Transverse colon (tissue), 4 donors: Measurements from ENCODE around the gene SCART1. TPM values are rescaled to one million over a fixed set of nuclear protein-coding genes. Genes with fewer than 3 reads are reported as not detected.
A peak's percentile ranks its signal among the peaks of the same experiment; 100 is the strongest.
"Not testable (repeated sequence)": the region's sequence is repeated elsewhere in the genome, so short reads cannot be mapped to it uniquely, and the experiment has no call there.

Experiments used
- DNase-seq: peaks from one replicate; pipeline ENCODE4 v3.0.0-alpha.2; 2019
- H3K27ac ChIP-seq, 4 donors: fragments of 200-600 bp; sonication (generic); 2 replicates each; pipeline ENCODE4 v1.5.1; 2016 to 2018; ENCODE audit warnings: inconsistent platforms in 4 of 4
- H3K27me3 ChIP-seq: fragments of 200-600 bp; sonication (generic); 2 replicates; pipeline ENCODE4 v1.5.1; 2017; ENCODE audit warnings: inconsistent platforms
- H3K36me3 ChIP-seq, 4 donors: fragments of 200-600 bp; sonication (generic); 2 replicates each; pipeline ENCODE4 v1.5.1; 2017 to 2019; ENCODE audit warnings: inconsistent platforms in 4 of 4
- H3K4me1 ChIP-seq, 4 donors: fragments of 200-600 bp; sonication (generic); 2 replicates each; pipeline ENCODE4 v1.5.1; 2017 to 2020; ENCODE audit warnings: inconsistent platforms in 4 of 4
- H3K4me3 ChIP-seq, 4 donors: fragments of 200-600 bp; sonication (generic); 1 replicate in 1 of 4; 2 replicates in 3 of 4; pipeline versions ENCODE4 v1.5.1 to v1.6.1; 2017 to 2019; ENCODE audit warnings: inconsistent platforms in 4 of 4
- H3K9me3 ChIP-seq, 2 donors: fragments of 200-600 bp; sonication (generic); 2 replicates each; pipeline ENCODE4 v1.5.1; 2017 to 2019; ENCODE audit warnings: inconsistent platforms in 2 of 2
- CTCF ChIP-seq, 5 experiments: fragments of 200-600 bp in 3 of 5; fragments of 450-650 bp in 2 of 5; sonication (generic) in 3 of 5; IDR thresholded peaks; 1 replicate in 2 of 5; 2 replicates in 3 of 5; pipeline ENCODE4 v1.5.1; 2016 to 2017; ENCODE audit warnings: antibody characterized with exemption in 5 of 5, inconsistent platforms in 3 of 5, mild to moderate bottlenecking in 2 of 5, moderate library complexity in 1 of 5
- EP300 ChIP-seq: sonication (generic); formaldehyde crosslinking; IDR thresholded peaks from one replicate; pipeline ENCODE4 v1.6.1; 2017; ENCODE audit warnings: antibody characterized with exemption, low read depth
- POLR2A ChIP-seq: fragments of 450-650 bp; IDR thresholded peaks from one replicate; pipeline ENCODE4 v1.6.1; 2016; ENCODE audit warnings: antibody characterized with exemption, mild to moderate bottlenecking, moderate library complexity
- POLR2AphosphoS5 ChIP-seq, 3 donors: sonication (generic); formaldehyde crosslinking; IDR thresholded peaks; one replicate each; pipeline ENCODE4 v1.6.1; 2016; ENCODE audit warnings: antibody characterized with exemption in 3 of 3
- WGBS, 2 donors: methylation state at CpG; one replicate each; pipeline ENCODE4 v1.1.5; 2018; ENCODE audit warnings: low coverage in 1 of 2; 5-methylcytosine and 5-hydroxymethylcytosine counted together
- in situ Hi-C, 4 donors: fragments of 200-750 bp; cut with MboI; loops; one replicate each; pipeline versions ENCODE4 v1.15.0 to v1.15.1; 2017; ENCODE audit warnings: low sequenced_read_pairs in 3 of 4, low pct_ligation_motif_present in 1 of 4, low pct_unique_long_range_greater_than_20kb in 1 of 4
- intact Hi-C: fragments of 100-400 bp; cut with DNase I; formaldehyde crosslinking; loops from one replicate; pipeline ENCODE4 v1.15.1; 2023; ENCODE audit warnings: low total_unique reads
- total RNA-seq, 4 donors: library from RNA; depleted of rRNA; stranded (reverse); fragments of >200 nt; gene quantifications; one replicate each; pipeline ENCODE4 v1.1.0, GENCODE V29; 2016

Gene SCART1
- total RNA-seq, 4 donors from 2014 or later, result 1.6 to 6.5 (median 3.1) TPM

DNA sequence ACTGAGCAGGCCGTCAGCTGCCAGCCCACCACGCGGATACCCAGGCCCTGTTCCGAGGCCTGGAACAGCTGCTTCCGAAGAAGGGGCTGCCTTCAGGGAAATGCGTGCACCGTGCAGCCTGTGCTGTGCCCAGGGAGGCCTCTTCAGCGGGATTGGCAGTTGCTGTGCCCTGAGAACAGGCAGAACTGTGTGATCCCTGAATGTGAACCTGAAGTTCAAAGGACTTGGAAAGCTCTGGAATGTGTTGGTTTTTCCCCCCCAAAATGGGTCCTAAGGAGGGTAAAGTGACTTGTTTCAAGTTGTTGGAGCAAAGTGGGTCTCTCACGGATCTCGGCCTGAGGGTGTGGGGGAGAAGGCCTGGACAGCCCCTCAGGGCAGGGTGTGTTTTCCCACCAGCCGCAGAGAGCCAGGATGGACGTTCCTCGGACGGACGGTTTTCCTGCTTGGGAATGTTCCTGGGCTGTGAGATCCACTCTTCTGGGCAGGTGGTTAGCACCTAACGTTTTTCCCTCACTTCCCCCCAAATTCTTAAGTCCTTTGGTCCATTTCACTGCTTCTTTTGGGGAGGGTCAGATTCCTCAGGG is 31.4 kb upstream of the SCART1 start:
- WGBS, 2 donors, result 78% methylated on average over 16 of the region's 16 CpGs; no CpG with 5 or more reads in 1 of the 2 donors
- peaks cover 17% of the 10 kb centered on the region for H3K27me3 ChIP-seq
- no peaks in the 10 kb centered on the region for H3K9me3 ChIP-seq
- TF ChIP-seq POLR2A, result no peak
- TF ChIP-seq EP300, result no peak
- no peak for TF ChIP-seq POLR2AphosphoS5 (IDR thresholded peaks at IDR 0.05)
- TF ChIP-seq CTCF (IDR thresholded peaks at IDR 0.05), result no peak
- DNase-seq, result no peak
- no peaks in the 10 kb centered on the region for H3K36me3 ChIP-seq
- intact Hi-C loops (no loop called here), in situ Hi-C loops (no loop called here)
- H3K27ac ChIP-seq, result no peak overlapping the region
- H3K4me3 ChIP-seq, result no peak overlapping the region
- peaks cover 0 to 8% (median 3%) of the 10 kb centered on the region in 4 donors for H3K4me1 ChIP-seq

- Histone ChIP-seq H3K27ac (no peak overlapping the region), H3K36me3 (no peaks in the 10 kb centered on the region), H3K4me3 (peak overlapping the region in 1 of 4 donors; percentile 25), H3K27me3 (peaks cover 17% of the 10 kb centered on the region), H3K9me3 (no peaks in the 10 kb centered on the region), H3K4me1 (peaks cover 0 to 8% (median 3%) of the 10 kb centered on the region in 4 donors)
- WGBS, 2 donors, result 19% methylated on average over 68 of the region's 88 CpGs; no CpG with 5 or more reads in 1 of the 2 donors
- TF ChIP-seq CTCF (IDR thresholded peaks at IDR 0.05) (no peak), EP300 (no peak)
- intact Hi-C loops, result no loop called here
- in situ Hi-C loops, result no loop called here
- DNase-seq, result no peak
These were observed 30.7 kb upstream of the SCART1 start for GRCh38 chr10:133422807-133423771.

DNA sequence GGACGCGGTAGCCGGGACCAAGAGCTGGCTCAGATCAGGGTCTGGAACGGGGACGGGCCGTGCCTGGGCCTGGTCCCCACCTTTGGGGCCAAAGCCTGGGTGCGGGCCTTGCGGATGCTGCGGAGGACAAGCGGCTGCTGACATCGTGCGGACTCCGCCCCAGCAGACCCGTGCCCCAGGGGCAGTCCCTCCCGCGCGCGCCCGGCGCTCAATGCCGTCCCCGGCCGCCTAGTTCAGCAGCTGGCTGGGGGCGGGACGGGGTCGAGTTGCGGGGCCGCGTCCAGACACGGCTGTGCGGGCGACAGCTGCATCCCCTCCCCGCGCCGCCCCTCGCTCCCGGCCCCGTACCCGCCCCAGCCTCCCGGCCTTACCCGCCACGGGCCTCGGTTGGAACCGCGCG is 29.6 kb upstream of the SCART1 start:
- H3K4me1 ChIP-seq, H3K4me3 ChIP-seq, in situ Hi-C loops, H3K27ac ChIP-seq, H3K36me3 ChIP-seq, H3K9me3 ChIP-seq, intact Hi-C loops, DNase-seq: not testable (repeated sequence)
- no CpG with 5 or more reads among the region's 46 CpGs for WGBS, 2 donors
- peaks cover 17% of the 10 kb centered on the region for H3K27me3 ChIP-seq

GRCh38 chr10:133424601-133425000 is 29.1 kb upstream of the SCART1 start, which contains the start of gene SPRN:
Gene SPRN (minus strand): TSS chr10:133424625. CDS start chr10:133423681, 944 bp downstream.
- no CpG with 5 or more reads among the region's 37 CpGs for WGBS, 2 donors
- H3K9me3 ChIP-seq, H3K36me3 ChIP-seq, DNase-seq, in situ Hi-C loops, H3K27ac ChIP-seq, intact Hi-C loops, H3K4me1 ChIP-seq: not testable (repeated sequence)
- H3K27me3 ChIP-seq, result peaks cover 17% of the 10 kb centered on the region
- H3K4me3 ChIP-seq, result peak within 1 kb of the TSS in 1 of 4 donors; percentile 25

DNA sequence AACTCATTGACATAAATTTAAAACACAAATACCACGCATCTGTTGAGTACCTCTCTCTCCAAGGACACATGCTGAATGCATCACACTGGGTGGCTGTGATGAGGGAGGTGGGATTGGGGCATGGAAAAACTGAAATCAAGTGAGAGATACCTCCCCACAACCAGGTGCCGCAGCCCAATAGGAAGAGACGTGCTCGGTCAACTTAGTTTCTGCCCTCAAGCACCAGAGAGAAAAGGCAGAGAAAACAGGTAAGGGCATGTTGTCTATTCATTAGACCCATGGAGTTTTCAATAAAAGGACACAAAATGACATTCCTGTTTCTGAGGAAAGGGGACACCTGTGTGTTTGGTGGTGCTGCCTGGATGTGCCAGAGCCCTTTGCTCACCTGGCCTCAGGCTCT is 24.2 kb upstream of the SCART1 start:
- H3K27ac ChIP-seq, DNase-seq, in situ Hi-C loops, H3K4me1 ChIP-seq, H3K9me3 ChIP-seq, H3K27me3 ChIP-seq, H3K4me3 ChIP-seq, intact Hi-C loops, H3K36me3 ChIP-seq: not testable (repeated sequence)
- WGBS, 2 donors, result 57 to 91% methylated on average over 2 to 4 of the region's 4 CpGs

DNA sequence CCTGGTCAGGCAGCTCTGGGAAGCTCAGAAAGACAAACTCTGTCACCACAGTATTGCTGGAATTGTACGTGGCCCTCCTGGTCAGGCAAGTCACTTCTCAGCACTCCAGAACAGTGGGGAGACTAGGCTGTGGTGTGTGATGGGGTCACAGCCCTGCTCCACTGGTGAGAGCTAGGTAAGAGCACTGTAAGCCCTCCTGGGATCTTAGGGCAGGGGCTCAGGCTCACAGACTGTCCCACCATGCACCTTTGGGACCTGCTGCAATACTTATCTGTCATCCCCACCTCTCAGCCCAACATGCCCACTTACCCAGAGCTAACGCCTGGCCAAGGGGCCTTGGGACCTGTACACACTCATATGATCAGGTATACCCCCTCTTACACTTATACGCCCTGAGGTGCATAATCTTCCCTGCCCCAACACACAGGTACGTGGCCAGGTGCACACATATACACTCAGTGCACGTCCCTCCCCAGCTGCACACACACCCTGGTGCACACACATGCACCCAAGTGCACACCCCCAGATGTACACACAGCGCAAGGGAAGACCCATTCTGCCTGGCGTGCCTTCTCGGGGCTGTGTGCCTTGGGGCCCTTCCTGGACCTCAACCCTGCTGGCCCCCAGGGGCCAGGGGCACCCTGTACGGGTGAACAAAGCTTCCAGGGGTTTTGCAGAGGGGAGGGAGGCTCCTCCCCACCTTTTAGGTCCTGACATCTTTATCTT is 21.7 kb upstream of the SCART1 start:
- H3K4me1 ChIP-seq, H3K9me3 ChIP-seq, H3K4me3 ChIP-seq, H3K27ac ChIP-seq, in situ Hi-C loops, DNase-seq, H3K36me3 ChIP-seq, intact Hi-C loops, H3K27me3 ChIP-seq: not testable (repeated sequence)
- WGBS, 2 donors, result 65% methylated on average over 5 of the region's 9 CpGs; no CpG with 5 or more reads in 1 of the 2 donors

DNA sequence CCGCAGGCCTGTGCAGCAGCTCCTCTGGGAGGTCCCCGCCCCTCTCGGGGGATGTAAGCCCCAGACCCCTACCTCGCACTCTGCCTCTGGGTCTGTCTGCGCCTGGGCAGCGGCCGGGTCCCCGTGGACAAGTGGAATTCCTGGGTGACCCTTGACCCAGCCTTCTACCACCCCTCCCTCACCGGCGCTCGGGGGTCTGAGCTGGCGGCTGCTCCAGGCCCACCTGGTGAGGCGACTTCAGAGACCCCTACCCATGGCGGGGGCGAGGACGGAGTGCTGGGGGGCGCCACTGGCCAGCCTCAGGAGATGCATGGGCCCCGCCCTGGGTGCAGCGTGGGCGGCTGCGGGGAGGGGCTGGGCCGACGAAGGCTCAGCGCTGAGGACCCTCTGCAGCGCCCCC is 21.0 kb upstream of the SCART1 start:
- WGBS, 2 donors, result 84% methylated on average over 5 of the region's 25 CpGs; no CpG with 5 or more reads in 1 of the 2 donors

More for the DNA sequence above, 21.0 kb upstream of the SCART1 start:
- in situ Hi-C loops, H3K27ac ChIP-seq, H3K4me1 ChIP-seq, H3K27me3 ChIP-seq, H3K36me3 ChIP-seq, H3K9me3 ChIP-seq, DNase-seq, H3K4me3 ChIP-seq, intact Hi-C loops: not testable (repeated sequence)
